Kidney (tissue), 14 donors: ENCODE data around the gene DYNC1I1. TPM values are rescaled to one million over a fixed set of nuclear protein-coding genes. Genes with fewer than 3 reads are reported as not detected.
A peak's percentile ranks its signal among the peaks of the same experiment; 100 is the strongest.
"Not testable (repeated sequence)": the region's sequence is repeated elsewhere in the genome, so short reads cannot be mapped to it uniquely, and the experiment has no call there.

Source experiments
- DNase-seq, 5 donors: peaks; one replicate each; pipeline ENCODE4 v3.0.0-alpha.2; 2013 to 2020
- FAIRE-seq: peaks from 2 replicates; lab custom pipeline; 2012; peaks lifted over from hg19 to GRCh38; lab: Jason Lieb, UNC
- H3K27ac ChIP-seq, 2 donors: one replicate each; pipeline ENCODE4 v1.7.0; 2013; ENCODE audit warnings: low read depth in 2 of 2, low read length in 2 of 2, inconsistent platforms in 1 of 2
- H3K27me3 ChIP-seq: one replicate; pipeline ENCODE4 v1.7.1; 2013; ENCODE audit warnings: low read length, inconsistent platforms; ENCODE audit not compliant: control insufficient read depth, insufficient read depth
- H3K36me3 ChIP-seq, 3 donors: one replicate each; pipeline versions ENCODE4 v1.7.0 to v1.7.1; 2013; ENCODE audit warnings: low read length in 3 of 3, control low read depth in 1 of 3, inconsistent platforms in 1 of 3; ENCODE audit not compliant: insufficient read depth in 3 of 3, control insufficient read depth in 2 of 3
- H3K4me1 ChIP-seq, 3 donors: one replicate each; pipeline versions ENCODE4 v1.7.0 to v1.7.1; 2013; ENCODE audit warnings: low read length in 3 of 3, inconsistent platforms in 1 of 3, low read depth in 1 of 3; ENCODE audit not compliant: control insufficient read depth in 2 of 3, insufficient read depth in 2 of 3
- H3K4me3 ChIP-seq, 3 donors: one replicate each; pipeline versions ENCODE4 v1.7.0 to v1.8.1; 2013; ENCODE audit warnings: low read length in 3 of 3, control low read depth in 1 of 3, inconsistent platforms in 1 of 3
- H3K9ac ChIP-seq, 3 donors: one replicate each; pipeline versions ENCODE4 v1.7.0 to v1.7.1; 2013; ENCODE audit warnings: low read length in 3 of 3, control low read depth in 1 of 3, inconsistent platforms in 1 of 3
- H3K9me3 ChIP-seq, 3 donors: one replicate each; pipeline versions ENCODE4 v1.7.0 to v1.7.1; 2013; ENCODE audit warnings: low read length in 3 of 3, control low read depth in 1 of 3, inconsistent platforms in 1 of 3; ENCODE audit not compliant: control insufficient read depth in 2 of 3, insufficient read depth in 1 of 3
- intact Hi-C: fragments of 100-400 bp; cut with DNase I; formaldehyde crosslinking; loops from one replicate; pipeline ENCODE4 v1.11.1; 2022
- polyA plus RNA-seq: library from polyadenylated mRNA; stranded (reverse); fragments of 350-450 nt; fragmentation: Illumina TruSeq; extraction: RNeasy Lipid Tissue Mini Kit (QIAGEN cat#74804); gene quantifications from one replicate; pipeline ENCODE4 v1.2.3, GENCODE V29; 2014; ENCODE audit warnings: low read depth, low replicate concordance; ENCODE audit not compliant: insufficient read depth
- total RNA-seq: library from RNA; stranded (reverse); fragmentation: NEBNext Ultra II Directional; extraction: Animal tissue kit (Norgen Biotek cat#: 25700); gene quantifications from one replicate; pipeline ENCODE4 v1.2.1, GENCODE V29; 2021
- TF ChIP-seq, protein P1 (sequence below): IDR thresholded peaks from 3 replicates; pipeline ENCODE4 v1.5.1; 2012; ENCODE audit warnings: mild to moderate bottlenecking, moderate library complexity, borderline replicate concordance; ENCODE audit not compliant: insufficient read depth; ENCODE audit errors: extremely low read depth
- donor health status: control.
- donor health status: control.
- donor health status: control.
- donor health status: control.
- donor health status: control.
- donor health status: DM: yes; HTN: yes; CAD: no.
- donor health status: Normal renal cell carcinoma (clear cell type).

DYNC1I1 gene
- total and polyA plus RNA-seq, 2 donors from 2014 or later: 2.3 to 2.6 TPM

DNA sequence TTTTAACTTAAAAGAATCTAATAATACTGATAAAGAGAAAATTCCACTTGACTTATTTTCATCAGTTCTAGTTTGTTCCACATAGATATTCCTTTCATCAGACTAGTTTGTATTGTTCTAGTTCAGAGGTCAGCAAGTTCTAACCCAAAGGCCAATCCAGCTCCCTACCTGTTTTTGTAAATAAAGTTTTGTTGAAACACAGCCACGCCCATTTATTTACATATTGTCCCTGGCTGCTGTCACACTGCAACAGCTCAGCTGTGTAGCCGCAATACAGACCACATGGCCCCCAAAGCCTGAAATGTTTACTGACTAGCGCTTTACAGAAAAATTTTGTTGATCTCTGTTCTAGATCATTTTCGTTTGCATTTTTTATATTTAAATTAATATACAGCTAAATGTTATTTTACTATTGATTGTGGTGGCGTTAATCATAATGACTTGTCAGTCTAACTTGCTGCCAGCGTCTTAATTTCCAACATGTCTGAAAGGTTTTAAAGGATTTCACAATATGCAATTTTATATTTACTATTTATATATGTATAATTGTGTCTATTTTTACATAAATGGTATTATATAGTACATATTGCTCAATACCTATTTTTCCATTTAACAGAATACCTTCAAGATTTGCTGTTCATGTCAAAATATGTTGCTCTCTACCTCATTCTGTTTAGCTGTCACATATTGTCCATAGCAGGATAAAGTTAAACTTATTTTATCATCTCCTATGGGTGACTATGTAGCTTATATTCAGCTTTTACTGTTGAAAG, 159.3 kb downstream of the DYNC1I1 start:
- H3K9ac ChIP-seq: no peak overlapping the region
- no peaks in the 10 kb centered on the region for H3K9me3 ChIP-seq
- H3K4me1 ChIP-seq: no peaks in the 10 kb centered on the region
- no peaks in the 10 kb centered on the region for H3K27me3 ChIP-seq
- H3K27ac ChIP-seq: no peak overlapping the region
- no peaks in the 10 kb centered on the region for H3K36me3 ChIP-seq
- intact Hi-C loops: no loop called here
- TF ChIP-seq, protein P1, sequence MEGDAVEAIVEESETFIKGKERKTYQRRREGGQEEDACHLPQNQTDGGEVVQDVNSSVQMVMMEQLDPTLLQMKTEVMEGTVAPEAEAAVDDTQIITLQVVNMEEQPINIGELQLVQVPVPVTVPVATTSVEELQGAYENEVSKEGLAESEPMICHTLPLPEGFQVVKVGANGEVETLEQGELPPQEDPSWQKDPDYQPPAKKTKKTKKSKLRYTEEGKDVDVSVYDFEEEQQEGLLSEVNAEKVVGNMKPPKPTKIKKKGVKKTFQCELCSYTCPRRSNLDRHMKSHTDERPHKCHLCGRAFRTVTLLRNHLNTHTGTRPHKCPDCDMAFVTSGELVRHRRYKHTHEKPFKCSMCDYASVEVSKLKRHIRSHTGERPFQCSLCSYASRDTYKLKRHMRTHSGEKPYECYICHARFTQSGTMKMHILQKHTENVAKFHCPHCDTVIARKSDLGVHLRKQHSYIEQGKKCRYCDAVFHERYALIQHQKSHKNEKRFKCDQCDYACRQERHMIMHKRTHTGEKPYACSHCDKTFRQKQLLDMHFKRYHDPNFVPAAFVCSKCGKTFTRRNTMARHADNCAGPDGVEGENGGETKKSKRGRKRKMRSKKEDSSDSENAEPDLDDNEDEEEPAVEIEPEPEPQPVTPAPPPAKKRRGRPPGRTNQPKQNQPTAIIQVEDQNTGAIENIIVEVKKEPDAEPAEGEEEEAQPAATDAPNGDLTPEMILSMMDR: no peak
- FAIRE-seq (no peak), DNase-seq (no peak)
- H3K4me3 ChIP-seq: no peak overlapping the region

DNA sequence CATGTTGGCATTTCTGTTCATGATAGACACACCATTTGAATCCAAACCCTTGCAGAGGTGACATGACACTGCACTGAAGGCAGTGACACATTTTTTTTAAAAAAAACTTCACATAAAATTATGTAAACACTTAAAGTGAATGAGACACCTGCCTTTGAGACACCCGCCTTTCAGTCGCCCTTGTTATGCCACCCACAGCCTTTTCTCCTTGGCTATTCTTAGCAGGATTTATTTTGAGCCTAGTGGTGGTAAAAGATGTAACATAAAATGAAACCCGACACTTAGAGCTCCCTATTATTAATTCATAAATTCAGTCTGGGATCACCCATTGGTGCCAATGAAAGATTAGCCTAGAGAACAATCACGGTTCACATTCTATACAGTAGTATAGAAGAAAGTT, 161.3 kb downstream of the DYNC1I1 start:
- Histone ChIP-seq H3K36me3 (no peaks in the 10 kb centered on the region), H3K9ac (no peak overlapping the region), H3K4me1 (no peaks in the 10 kb centered on the region), H3K27me3 (no peaks in the 10 kb centered on the region), H3K4me3 (no peak overlapping the region), H3K9me3 (no peaks in the 10 kb centered on the region), H3K27ac (no peak overlapping the region)
- intact Hi-C loops: no loop called here
- FAIRE-seq: no peak
- TF ChIP-seq, protein P1: no peak
- no peak for DNase-seq

DNA sequence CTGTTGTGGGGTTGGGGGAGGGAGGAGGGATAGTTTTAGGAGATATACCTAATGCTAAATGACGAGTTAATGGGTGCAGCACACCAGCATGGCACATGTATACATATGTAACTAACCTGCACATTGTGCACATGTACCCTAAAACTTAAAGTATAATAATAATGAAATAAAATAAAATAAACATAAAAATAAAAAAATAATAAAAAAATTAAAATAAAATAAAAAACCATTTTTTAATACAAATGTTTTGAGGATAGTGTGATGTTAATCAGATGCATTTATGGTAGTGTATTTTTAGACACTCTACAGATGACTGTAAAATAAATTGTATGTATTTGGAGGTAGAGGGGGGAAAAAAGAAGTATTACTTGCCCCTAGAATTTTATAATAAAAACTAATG, 172.5 kb downstream of the DYNC1I1 start:
- H3K4me1 ChIP-seq, H3K27me3 ChIP-seq, H3K9me3 ChIP-seq, H3K9ac ChIP-seq, H3K4me3 ChIP-seq, DNase-seq, H3K27ac ChIP-seq, H3K36me3 ChIP-seq, intact Hi-C loops: not testable (repeated sequence)
- FAIRE-seq: peak; percentile 42

DNA sequence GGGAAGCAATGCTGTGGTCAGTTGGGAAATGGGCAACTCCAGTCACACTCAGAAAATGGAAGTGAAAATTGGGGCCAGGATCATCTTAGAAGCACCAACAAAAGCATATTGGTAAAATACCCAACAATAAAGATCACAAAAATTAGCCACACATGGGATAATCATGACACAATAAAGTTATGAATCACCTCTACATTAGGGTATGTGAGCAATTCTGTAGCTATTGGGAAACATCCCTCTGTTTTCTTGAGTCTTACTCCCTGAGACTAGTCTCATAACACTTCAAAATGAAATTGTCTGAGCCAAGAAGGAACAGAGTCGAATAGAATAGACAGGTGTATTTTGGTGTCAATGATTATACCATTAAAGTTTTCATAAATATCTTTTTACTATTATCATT, 178.3 kb downstream of the DYNC1I1 start:
- Histone ChIP-seq H3K4me3 (no peak overlapping the region), H3K9ac (no peak overlapping the region), H3K27ac (no peak overlapping the region), H3K9me3 (no peaks in the 10 kb centered on the region), H3K4me1 (no peaks in the 10 kb centered on the region), H3K36me3 (no peaks in the 10 kb centered on the region), H3K27me3 (no peaks in the 10 kb centered on the region)
- intact Hi-C loops: no loop called here
- no peak for FAIRE-seq
- TF ChIP-seq, protein P1: no peak
- no peak for DNase-seq
